Stimulated activated CD4-positive, alpha-beta T cell treated with anti-CD3 and anti-CD28 coated beads, TNF-alpha, amount 100 ng/mL, for 1 hour (primary cell): ENCODE measurements around the gene PPP2R5E.
"Not testable (repeated sequence)": the region's sequence is repeated elsewhere in the genome, so short reads cannot be mapped to it uniquely, and the experiment has no call there.

Experiments
- DNase-seq, 3 donors: peaks; one replicate each; pipeline ENCODE4 v3.0.0-alpha.2; 2020; ENCODE audit warnings: low read depth in 3 of 3, low spot score in 1 of 3

PPP2R5E gene

DNA sequence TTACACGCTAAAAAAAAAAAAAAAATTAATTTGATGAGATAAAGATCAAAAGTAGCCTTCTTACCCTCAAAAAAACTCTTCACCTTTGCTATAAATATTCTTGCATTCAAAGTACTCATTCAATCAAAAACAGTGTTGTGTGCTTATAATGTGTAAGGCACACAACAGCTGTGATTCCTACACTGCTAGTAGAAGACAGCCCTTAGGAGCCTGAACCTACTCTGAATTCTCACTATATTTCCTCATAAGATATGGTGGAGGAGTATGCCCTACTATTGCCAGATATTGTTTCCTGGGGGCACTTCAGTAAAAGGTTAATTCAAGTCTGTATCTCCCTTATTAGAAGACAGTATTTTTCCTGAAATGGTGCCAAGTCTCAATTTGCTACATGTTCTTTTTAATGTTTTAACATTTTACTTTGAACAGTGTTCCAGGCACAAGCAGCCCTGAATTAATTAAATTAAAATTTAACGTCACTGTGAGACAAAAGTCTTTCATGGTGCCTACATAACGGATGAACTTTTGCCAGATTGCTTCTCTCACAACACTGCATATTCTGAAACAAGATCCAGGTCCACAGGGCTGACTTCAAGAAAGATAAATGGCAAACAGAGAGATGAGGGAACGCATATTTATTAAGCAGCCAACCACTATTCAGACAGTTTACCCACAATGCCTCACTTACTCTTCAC lies 19.3 kb downstream of the PPP2R5E start:
- DNase-seq, result no peak

DNA sequence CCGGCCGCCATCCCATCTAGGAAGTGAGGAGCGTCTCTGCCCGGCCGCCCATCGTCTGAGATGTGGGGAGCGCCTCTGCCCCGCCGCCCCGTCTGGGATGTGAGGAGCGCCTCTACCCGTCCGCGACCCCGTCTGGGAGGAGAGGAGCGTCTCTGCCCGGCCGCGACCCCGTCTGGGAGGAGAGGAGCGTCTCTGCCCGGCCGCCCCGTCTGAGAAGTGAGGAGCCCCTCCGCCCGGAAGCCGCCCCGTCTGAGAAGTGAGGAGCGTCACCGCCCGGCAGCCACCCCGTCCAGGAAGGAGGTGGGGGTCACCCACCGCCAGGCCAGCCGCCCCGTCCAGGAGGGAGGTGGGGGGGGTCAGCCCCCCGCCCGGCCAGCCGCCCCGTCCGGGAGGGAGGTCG lies 20.7 kb downstream of the PPP2R5E start:
- DNase-seq, result not testable (repeated sequence)

DNA sequence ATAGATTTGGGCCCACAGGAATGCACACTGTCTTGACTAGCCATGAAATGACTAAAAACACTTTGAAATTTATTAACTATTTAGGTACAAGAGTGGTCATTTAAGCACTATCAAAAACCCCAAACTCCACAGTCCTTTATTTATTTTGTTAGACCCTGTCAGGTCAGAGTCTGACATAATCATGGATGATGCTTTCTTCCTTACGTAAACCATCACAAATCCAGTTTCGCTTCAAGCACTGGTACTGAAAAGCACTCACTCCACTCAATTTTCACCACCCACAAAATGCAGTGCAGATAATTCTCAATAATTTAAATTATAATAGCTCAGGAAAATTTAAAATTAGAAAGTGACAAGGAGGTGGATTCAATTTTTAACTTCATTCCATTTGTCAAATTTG lies 25.8 kb downstream of the PPP2R5E start:
- DNase-seq, result no peak

DNA sequence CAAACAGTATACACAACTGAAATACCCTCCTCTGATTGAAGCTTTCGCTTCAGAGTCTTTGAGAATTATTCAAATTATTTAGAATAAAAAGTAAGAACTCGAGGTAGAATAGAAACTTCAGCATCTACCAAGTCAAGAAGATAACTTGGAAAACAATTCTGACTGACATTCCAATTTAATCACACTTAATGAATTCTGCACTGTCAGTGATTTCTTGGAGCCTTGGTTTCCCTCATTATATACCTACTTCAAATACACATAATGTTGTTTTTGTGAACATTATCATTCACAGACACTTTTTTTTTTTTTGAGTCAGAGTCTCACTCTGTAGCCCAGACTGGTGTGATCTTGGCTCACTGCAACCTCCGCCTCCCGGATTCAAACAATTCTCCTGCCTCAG lies 27.9 kb downstream of the PPP2R5E start:
- DNase-seq, result no peak

DNA sequence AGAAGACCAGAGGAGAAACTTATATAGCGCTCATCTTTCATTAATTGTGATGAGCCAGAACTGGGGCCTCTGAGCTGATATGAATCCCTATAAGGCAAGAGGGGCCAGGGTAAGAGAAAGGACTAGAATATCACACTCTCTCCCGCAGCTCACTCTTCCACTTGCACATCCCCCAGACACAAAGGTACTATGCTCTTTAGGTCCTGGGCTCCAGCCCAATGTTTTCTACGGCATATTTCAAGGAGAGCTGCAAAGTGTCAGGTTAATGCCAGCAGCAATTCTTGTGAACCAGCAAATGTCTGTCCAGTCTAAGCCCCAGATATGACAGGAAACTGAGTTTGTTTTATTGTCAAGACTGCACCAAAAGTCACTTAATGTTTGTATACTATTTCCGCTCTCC lies 29.4 kb downstream of the PPP2R5E start:
- no peak for DNase-seq

DNA sequence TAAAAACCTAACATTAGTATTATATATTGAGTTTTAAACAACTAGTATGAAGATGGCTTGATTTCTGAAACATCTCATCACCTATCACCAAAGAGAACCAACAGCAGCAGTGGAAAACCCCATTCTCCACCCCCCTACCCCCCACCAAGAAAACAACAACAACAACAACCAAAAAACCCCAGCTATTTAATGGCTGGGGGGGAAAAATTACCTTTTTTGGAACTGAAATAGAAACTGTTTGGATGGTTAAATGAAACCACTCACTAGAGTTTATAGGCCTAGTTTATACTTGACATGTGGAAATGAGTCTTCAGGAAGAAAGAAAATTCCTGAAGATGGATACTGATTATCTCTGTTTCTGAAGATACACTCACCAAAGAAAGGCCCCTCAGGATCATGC lies 30.3 kb downstream of the PPP2R5E start:
- DNase-seq, result no peak

DNA sequence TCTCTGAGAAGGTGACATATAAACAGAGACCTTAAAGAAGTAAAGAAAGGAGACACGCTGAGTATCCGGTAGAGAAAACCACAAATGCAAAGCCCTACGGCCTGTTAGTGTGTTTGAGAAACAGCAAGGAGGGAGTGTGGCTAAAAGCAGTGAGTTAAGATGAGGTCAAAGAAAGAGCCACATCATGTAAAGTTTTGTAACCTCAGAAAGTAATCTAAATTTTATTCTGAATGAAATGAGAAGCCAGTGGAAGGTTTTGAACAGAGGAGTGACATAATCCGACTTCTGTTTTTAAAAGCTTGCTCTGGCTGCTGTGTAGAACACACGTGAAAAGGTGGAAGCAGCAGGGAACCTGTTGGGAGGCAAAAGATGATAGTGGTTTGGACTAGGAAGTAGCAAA lies 32.6 kb downstream of the PPP2R5E start:
- DNase-seq, result no peak

DNA sequence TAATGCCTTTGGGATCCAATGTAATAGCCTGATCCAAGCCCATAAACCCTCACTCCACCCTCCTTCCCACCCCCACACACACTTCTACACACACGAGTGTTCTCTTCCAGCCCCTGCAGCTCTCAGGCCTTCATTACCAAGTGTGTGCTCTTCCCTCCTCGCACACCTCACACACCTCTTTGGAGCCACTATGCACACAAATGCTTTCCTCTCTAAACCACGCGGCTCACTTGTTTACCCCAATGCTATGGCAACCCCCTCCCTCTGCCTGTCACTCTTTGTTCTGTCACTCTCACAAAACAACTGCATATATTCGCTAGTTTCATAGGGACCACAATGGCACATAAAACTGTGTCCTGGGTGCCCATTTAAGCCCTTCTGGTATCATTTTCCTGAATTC lies 35.1 kb downstream of the PPP2R5E start:
- no peak for DNase-seq

DNA sequence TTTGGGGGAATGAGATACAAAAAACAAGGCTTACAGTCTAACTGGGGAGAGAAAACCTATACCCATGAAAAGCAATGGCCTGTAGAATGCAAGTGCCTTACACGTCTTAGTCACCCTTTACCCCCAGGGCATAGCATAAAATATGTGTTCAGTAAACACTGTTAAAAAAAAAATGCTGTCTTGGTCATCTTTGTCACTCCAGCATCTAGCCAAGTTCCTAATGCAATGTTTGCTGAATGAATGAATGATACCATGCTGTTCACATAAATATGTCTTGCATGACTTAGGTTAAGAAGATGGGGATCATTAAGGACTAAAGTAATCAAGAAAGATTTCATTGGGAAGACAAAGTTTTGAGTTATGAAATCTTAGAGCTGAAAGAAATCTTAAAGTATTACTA lies 38.5 kb downstream of the PPP2R5E start:
- no peak for DNase-seq

DNA sequence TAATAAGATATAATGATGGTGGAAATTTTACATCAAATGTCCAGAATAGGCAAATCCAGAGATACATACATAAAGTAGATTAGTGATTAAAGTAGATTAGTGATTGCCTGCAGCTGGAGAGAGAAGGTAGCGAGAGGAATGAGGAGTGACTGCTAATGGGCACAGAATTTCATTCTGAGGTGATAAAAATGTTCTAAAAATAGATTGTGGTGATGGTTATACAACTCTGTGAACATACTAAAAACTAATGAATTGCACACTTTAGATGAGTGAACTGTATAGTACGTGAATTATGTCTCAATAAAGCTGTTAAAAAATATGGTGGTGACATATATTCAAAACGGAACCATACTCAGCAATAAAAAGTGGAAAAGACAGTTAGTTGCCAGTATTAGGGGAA lies 41.7 kb downstream of the PPP2R5E start:
- no peak for DNase-seq

DNA sequence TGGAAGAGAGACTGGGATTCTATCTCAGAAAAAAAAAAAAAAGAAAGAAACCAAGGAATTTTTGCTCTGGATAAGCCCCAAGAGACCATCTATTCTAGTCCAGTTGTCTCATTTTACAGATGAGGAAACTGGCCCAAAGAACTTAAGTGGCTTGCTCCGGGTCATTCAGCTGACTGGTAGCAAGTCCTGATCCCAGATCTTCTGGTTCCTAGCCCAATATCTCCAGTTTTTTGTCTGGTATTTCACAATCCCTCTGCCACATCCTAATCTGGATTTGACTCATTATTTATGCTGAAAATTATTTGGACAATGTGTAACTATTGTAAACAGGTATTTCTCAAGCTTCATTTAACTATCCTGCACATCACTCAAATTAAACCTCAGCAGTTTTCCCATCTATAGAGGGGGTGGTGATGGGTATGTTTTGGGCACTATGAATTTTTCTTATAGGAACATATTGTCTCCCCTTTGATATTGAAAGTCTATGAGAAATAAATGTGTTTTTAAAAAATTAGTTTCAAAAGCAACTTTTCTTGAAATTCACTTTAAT lies 43.4 kb downstream of the PPP2R5E start:
- no peak for DNase-seq

DNA sequence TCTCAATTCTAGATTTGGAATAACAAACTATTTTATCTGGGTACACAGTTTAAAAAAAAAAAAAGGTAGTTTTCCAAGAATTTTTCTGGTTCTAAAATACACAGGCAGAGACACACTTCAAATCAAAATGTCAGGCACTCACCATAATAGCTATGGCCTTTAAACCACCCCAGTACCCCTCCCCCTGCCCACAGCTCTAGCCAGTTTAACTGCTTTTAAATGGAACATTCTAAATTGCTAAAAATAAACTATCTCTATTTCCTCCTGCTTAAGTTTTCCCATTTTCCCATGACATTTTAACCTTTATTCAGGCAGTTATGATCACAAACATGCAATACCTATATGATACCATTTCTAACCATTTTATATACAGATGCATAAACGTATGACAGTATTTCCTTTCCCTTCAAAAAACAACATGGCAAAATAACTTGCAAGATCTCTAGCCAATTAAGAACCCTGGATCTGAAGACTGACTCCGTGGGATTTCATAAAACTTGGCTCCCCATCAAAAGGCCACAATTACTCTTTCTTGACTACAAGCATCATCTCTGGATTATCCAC lies 46.3 kb downstream of the PPP2R5E start:
- no peak for DNase-seq

DNA sequence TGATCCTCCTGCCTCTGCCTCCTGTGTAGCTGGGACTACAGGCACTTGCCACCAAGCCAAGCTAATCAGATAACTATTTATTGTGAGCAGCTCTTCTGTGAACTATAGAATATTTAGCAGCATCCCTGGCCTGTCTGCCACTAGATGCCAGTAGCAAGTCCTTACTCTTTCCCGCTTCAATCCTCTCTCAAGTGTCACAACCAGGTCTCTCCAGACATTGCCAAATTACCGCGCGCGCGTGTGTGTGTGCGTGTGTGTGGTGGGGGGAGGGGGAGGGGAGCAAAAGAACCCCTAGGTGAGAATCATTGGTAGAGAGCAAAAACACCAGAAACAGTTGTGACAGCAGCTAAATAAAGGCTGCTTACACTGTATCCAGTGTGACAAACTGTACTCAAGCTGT lies 49.9 kb downstream of the PPP2R5E start:
- no peak for DNase-seq

DNA sequence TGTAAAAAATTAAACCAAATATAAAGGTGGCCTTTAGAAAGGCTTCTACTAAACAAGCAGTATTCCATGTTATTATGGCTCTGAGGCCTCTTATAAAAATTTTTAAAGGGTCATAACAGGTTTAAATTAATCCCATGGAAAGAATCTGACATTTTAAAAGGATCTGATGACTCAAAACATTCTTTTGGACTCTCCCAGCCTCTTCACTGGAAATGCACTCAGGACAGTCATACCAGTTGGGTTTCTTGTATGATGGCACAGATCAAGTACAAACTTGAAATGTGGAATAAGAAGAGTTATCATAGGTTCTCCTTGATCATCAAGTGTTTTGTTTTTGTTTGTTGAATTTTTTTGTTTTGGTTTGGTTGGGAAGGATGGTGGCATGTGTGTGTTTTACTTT lies 50.8 kb downstream of the PPP2R5E start:
- DNase-seq, result no peak

DNA sequence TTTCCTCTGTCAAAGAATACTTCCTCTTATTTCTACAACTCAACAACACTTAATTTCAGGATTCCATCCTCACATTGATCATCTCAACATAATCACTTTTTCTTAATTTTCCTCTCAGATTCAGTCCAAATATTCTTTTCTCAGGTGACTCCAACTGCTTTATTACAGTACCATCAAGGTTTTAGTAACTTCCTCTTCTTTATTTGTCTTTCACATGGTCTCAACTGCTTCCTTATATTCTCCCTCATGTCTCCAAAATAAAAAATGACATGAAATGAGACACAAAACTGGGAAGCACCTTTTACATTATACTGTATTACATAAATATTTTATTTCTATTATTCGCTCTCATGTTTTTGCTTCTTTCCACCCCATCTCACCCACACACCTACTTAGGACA lies 55.5 kb downstream of the PPP2R5E start:
- DNase-seq, result no peak

DNA sequence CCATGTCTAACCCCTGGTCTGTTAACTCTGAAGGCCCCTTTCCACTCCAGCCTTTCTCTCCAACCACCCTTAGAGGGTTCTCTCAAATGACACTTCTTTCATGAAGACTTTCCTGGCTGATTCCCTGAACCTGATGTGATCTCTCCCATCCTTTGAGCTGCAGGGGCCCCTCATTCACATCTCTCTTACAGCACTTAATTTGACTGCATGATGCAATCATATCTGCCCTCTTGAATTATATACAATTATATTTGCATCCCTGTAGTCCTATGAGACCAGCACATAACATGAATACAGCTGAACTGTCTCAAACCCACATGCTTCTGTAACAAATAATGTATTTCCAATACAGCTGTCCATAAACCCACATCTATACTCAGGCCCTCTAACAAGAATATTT lies 56.4 kb downstream of the PPP2R5E start:
- no peak for DNase-seq

DNA sequence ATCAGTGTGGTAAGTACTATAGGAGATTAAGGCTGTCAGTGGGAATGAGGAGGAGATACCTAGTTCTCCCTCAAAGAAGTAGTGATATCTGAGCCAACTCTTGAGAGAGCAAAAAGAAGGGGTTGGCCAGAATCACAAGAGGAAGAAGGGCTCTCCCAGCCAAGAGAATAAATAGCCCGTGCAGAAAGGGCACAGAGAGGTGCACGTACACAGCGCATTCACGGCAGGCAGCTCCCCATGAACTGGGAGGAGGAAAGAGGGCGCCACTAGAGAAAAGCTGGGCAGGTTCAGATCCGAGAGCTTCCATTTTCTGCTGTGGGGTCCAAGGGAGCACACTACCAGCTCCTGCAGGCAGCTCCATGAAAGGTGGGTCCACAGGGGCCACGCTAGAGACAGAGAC lies 59.9 kb downstream of the PPP2R5E start:
- no peak for DNase-seq

DNA sequence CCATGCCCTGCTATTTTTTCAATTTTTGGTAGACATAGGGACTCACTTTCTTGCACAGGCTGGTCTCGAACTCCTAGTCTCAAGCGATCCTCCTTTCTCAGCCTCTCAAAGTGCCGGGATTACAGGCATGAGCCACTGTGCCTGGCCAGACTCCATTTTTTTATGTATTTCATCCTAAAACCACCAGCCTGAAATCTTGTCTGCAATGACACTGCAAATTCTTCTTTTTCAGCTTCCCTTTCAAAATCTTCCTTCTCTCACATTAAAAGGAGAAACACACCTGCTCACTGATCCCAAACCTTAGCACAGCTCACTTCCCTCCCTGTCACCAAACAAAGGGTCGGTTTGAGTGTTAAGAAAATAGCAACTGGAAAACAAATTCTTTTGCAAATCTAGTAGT lies 62.6 kb downstream of the PPP2R5E start:
- no peak for DNase-seq

DNA sequence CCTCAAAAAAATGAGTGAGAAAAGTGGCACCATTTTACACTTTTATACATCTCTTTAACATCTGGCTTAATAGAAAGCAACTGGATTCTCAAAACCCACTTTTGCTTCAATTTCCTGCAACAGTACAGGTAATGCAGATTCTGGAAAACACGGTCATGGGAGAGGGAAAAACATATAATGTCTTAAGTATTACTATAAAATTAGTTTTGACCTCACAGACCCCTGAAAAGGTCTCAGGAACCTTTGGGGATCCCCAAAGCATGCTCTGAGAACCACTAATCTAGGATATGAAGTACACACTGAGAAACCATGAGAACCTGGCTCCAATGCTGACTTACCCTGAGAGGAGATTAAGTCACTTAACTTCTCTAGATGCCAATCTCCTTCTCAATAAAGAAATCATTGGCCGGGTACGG lies 64.7 kb downstream of the PPP2R5E start:
- DNase-seq, result no peak

DNA sequence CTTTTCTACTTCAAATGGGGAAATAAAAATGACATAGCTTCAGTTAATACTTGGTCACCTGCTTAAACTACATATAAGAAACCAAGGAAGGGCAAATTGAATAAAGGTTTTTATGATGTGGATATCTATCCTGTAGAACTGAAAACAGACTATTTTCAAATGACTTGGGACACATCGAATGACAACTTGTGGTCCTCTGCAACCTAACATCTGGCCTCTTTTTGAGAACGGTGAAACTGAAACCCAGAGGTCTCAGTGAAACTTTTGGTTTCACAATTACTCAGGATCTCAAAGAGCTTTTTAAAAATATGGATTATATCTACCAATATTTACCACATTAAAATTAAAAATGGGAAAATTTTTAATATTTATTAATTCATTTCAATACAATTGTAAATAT lies 65.2 kb downstream of the PPP2R5E start:
- DNase-seq, result no peak

DNA sequence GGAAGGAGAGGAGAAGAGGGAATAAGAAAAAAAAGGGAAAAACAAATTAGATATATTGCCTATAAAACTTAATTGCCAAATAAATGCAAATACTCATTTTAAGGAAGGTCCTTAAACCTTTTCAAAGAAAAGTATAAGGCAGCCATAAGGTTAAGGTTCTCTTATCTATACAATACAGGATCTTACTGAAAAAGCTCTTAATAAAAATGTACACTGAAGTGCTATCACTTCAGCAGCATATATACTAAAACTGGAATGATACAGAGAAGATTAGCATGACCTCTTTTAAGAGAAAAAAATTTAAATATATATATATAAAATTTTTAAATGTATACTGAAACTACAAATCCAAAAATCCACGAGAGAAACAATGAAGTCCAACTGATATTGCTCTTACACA lies 65.6 kb downstream of the PPP2R5E start:
- no peak for DNase-seq

DNA sequence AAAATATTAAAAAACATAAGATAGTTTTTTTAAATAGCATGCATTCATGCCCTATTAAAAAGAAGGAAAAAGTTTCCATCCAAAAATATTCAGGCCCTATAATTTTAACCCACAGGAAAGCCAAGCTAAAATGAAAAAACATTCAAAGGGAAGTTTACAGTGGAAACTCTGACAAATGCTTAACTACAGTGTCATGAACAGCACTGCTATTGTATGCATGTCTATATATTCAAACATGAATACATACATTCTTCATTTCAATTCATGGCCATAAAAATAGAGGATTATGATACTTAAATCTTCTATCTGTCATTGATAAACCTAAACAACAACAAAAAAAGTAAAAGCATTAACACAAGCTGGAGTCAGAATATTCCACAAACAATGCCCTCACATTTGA lies 67.4 kb downstream of the PPP2R5E start:
- no peak for DNase-seq

DNA sequence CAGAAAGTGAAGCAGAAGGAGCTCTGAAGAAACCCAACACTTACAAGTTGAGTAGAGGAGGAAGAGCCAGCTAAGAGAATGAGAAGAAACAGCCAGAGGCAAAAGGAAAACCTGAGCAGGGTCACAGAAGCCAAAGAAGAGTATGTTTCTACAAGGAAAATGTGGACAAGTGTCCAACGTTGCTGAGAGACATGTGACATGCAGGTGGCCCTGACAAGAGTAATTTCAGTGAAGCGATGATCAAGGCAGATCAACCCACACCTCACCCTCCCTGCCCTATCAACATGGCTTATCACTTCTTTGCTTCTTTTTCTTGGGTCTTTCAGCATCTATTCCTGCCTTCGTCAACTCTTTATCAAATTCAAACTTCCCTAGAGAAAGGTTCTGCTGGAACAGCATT lies 68.3 kb downstream of the PPP2R5E start:
- no peak for DNase-seq
